NOMO-1 treated with DMSO at 0.1 percent for 48 hours (cell line): ENCODE data around the gene CCR4.
"Not testable (repeated sequence)": the region's sequence is repeated elsewhere in the genome, so short reads cannot be mapped to it uniquely, and the experiment has no call there.

Experiments used
- DNase-seq: peaks from one replicate; lab custom pipeline; 2025; ENCODE audit not compliant: unreplicated experiment; lab: John Stamatoyannopoulos, UW

CCR4 gene

DNA sequence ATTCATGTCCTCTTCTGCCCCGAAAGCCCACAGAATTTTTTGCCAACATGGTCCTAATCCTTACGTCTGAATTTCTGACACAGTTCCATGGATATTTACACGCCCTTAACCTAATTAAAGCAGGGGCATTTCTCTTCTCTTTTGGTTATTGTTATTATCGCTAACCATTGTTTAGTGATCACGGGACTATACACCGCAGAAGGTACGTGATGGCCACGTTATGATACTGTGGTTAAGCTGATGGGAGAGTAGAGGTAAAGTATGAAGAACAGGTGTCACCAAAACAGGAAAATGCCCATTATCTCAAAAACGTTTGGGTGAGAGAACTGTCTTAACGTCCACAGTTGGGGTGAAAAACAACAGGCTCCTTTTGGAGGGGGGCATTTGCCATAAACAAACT is 26.4 kb downstream of the CCR4 start:
- DNase-seq: no peak

DNA sequence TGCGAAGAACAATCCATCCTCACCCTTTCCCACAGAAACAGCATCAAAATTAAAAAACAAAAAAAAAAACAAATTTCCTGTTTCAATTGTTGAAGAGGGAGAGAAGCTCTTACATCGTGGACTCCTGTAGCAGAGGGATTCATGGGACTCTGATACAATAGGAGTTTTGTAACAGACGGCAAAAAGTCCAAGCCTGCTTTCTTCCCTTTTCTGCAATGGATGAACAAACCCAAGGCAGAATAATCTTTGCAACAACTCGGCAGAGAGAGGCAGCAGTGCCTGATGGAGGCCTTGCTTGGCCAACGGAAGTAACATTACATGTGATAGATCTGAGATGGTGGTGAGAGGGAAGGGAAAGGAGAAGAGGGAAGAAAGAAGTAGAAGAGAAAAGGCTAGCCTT is 26.9 kb downstream of the CCR4 start:
- DNase-seq: peak; percentile 39

DNA sequence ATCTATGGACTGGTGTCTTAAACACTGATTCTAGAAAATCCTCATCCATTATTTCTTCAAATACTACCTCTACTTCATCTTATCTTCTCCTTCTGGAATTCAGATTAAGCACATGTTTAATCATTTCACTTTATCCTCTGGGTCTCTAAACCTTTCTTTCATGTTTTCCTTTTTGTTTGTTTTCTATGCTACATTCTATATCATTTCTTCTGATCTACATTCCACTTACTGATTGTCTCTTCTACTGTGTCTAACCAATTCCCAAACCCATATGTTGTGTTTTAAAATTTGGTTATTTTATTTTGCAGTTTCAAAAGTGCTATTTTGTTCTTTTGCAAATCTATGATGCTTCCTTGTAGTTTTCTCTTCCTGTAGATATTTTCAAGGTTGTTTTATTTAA is 31.7 kb downstream of the CCR4 start:
- no peak for DNase-seq

DNA sequence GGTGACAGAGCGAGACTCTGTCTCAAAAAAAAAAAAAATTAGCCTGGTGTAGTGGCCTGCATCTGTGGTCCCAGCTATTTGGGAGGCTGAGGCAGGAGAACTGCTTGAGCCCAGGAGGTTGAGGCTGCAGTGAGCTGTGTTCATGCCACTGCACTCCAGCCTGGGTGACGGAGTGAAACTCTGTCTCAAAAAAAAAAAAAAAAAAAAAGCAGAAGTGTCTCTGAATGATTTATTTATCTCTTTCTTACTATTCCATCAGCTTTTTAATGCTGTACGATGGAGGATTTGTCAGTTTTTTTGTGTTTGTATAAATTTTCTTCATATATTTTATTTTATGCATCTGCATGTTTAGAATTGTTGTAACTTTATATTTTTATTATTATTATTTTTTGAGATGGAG is 33.5 kb downstream of the CCR4 start:
- DNase-seq: not testable (repeated sequence)

DNA sequence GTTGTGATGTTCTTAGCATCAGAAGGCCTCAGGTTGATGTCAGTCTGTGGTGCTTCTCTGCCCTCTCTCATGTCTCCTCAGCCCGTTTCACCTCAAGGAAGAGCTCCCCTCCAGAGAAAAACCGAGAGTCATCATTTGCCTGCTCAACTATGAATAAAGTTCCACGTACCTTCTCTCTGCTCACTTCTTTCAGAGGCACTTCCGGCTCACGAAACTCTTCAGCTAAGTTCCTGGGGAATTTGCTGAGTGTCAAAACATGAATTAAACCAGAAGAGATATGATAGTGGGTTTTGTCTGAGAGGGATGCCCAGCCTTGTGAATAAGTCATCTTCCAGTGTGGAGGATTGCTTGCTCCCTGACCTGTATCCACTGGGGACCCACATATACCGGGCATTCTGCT is 37.7 kb downstream of the CCR4 start:
- DNase-seq: no peak

DNA sequence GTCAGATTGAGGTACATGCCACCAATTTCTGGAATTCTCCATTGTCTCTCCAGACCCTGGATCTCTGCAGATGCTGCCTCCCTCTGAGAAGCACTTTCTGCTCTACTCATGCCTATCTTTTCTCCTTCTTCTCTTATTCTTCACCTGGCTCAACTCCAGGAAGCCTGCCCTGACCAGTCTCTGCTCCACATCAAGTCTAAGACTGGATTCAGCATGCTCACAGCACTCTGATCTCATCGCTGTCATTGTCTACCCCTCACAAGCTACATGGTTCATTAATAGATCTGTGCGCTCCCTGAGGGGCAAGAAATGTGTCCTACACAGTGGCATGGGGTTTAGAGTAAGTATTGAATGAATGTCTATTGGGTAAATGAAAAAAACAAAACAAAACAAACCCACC is 38.7 kb downstream of the CCR4 start:
- DNase-seq: no peak

DNA sequence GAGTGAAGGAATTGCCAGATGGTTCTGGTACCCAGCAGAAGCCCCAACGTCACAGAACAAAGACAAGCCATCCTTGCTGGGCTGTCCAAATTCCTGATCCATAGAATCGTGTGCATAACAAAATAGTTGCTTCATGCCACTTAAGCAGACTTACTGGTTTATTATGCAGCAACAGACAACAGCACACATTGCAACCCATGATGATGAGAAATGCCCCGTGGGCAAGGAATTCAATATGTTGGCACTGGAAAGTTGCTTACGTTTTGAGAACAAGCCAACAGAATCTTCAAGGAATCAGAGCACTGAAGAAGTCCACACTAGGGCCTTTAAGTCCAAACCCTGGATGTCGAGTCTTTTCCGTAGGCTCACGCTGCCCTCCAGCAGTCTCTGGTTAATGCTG is 40.3 kb downstream of the CCR4 start:
- no peak for DNase-seq

DNA sequence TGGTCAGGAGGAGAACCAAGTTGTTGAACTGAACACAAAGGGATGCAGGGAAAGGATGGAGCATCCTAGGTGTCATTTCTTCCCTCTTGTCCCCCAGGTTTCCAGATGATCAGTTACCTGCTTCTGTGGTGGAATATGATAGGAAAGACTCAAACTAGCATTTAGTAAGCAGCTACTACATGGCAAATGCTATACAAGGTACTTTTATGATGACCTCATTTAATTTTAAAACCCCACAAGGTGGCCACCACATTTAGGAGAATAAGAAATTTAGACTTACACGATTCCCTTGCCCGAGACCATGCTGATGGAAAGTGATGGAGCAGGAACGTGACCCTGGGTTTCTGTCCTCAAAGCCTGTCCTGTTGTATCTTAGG is 40.9 kb downstream of the CCR4 start:
- no peak for DNase-seq

DNA sequence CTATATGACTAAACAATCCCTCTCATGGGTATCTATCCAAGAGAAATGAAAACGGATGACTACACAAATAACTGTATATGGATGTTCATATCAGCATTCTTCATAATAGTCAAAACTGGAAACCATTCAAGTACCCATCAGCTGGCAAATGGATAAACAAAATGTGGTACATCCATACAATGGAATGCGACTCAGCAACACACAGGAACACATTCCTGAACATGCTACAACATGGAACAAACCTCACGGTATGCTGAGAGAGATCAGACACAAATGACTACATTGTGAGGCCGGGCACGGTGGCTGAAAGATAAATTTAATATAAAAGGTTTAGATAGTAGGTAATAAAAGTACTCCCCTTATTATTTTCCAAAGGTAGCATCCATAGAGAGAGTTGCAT is 42.6 kb downstream of the CCR4 start:
- no peak for DNase-seq

DNA sequence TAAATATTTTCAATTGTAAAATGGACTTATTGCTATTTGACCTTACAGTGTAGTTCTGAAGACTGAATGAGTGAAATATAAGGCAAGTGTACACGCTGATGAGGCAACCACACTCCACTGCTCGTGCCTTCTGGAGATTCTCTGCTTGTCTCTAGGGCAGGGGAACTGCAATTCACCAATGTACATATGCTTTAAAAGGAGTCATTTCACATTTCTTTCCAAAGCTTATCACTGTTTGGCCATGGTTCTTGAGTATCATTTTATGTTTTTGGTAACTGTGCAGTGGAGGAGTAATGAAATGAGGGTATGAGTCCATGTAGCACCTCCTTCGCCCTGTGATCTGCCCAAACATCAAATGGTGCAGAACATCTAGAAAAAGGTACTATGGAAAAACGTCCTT is 43.7 kb downstream of the CCR4 start:
- DNase-seq: no peak

DNA sequence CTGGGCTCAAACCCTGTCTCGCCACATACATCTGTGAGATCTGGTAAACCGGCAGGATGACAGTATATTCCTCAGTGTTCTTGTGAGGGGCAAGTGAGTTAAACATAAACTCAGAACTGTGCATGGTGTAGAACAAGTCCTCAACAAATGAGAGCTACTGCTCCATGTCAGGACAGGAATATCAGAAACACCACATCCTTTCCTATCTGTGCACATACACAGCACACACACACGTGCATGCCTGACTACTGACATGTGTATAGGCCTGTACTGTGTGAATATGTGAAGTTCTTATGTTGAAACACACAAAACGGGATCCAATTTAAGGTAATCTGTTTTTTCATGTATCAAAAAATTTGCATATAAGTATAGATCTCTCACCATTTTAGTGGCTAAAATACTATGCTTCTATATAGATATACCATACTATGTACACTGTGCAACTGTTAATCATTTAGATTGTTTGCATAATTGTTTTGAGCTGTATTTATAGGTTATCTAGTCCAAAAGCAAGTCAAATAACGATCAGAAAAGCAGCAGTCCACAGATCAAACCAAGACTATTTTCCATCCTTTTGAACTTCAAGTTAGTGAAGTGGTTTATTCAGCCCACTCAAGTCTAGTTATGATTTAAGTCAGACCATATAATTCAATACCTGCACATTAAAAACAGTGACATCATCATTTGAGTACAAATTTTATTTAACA is 44.8 kb downstream of the CCR4 start:
- DNase-seq: no peak

DNA sequence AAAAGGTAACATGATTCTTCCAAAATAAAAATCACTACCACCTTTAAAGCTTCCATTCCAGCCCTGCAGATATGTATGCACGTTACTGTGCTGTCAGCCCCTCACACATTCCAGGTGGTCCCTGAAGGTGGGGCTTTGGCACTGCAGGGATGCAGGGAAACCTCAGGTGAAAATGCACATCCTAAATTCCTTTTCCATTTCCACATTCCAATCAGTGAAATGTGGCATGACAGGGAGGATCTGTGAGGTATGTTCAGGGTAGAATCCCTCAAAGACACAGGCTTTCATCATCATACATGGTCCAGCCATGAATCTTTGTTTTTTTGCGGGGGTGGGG is 45.3 kb downstream of the CCR4 start:
- DNase-seq: no peak

DNA sequence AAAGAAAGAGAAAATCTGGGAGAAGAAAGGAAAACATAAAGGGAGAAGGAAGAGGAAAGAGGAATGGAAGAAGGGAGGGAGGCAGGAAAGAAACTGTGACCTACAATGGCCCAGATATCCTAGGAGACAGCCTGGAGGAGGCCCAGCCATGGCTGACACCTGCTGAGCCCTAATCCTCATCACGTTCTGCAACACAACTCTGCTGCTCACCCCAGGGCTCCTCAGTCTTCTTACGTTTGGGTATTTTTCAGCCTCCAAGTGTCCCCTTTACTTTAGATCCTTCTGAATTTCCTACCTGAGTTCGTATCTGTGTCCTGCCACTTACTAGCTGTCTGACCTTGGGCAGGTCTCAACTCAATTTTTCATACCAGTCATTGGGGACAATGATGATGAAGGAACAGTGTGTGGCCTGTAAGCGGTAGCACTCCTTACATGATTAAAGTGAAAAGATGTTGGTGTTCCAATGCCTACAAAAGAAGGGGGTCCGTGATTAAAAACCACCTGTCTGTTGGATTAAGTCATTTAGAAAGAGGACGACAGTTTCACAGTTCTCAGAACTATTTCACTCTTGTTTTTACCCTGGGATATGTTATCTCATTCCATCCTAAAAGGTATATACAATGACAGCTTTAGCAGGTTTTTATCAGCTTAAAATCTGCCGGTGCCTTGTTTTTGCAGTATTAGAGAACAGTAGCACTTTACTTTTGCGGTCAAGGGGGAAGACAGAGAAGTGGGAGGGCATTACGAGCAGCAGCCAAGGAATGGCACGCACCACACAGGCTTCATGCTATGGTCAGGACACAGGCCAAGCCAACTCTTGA is 47.4 kb downstream of the CCR4 start:
- no peak for DNase-seq

DNA sequence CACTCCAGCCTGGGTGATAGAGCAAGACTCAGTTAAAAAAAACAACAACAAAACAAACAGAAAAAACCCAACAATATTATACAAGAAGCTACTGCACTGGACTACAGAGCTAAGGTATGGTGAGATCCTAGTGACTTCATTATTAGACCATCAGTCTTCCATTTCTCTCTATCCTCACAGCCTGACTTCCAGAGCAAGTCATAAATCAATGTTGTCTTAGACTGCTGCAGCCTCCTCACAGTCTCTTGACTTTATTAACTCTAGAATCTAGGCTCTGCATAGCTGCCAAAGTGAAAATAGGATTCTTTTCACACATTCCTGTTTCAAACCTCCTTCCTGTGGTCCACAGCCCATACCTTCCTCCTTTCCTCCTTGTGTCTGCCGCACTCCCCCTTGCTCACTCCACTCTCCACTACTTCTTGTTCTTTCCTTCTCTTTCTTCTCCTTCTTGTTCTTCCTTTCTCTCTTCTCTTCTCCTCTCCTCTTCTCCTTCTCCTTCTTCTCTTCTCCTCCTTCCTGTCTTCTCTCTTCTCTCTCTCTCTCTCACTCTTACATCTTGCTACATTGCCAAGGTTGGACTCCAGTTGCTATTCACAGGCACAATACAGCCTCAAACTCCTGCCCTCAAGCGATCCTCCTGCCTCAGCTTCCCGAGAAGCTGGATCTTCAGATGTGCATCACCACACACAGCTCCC is 49.4 kb downstream of the CCR4 start:
- DNase-seq: no peak

DNA sequence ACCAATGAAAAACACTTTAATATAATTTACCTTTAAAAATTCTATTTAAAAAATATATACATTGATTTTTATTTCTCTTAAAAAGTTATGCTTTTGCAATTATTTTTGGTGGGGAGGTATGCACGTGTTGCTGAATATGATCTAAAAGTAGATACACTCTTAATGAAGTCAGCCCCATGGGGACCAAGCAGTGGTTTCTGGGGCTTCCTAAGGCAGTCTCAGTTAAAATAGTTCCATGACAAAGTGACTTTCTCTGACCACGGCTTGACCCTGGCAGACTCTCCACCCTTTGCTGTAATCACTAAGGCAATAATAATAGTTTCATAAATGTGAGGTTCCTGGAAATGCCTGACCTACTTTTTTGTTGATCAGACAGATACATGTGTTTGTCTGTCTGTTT is 50.4 kb downstream of the CCR4 start:
- DNase-seq: no peak

DNA sequence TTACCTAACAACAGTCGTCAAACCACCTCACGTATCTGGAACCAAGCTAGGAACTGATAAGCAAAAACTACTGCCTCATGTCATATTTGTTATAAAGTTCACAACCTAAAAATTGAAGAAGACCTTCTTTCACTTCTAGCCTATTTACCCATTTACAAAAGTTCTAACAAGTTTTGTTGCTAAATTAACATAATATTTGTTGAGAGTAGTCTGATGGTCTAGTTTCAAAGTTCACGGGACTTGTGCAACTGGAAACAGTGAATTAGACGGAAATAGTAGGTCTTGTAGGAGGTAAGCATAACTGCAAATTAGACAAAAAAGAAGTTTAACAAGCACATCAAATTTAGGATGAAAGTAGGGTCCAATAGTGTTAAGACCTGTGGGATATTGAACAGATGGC is 51.9 kb downstream of the CCR4 start:
- DNase-seq: no peak

DNA sequence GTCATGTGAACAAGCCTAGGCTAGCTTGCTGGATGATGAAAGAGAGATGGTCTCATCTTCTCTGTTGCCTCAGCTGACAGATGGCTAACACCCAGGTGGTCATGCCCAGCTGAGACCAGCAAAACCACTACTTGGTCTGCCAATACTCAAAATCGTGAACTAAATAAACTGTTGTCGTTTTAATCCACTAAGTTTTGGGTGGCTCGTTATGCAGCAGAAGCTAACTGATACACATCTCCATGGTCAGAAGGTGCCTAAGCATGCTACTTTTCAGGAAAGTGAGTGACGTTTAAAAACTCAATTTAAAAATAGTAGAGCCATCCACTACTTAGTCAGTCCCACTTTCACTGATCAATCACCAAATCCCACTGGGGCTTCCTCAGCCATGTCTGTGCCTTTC is 52.8 kb downstream of the CCR4 start:
- DNase-seq: no peak

DNA sequence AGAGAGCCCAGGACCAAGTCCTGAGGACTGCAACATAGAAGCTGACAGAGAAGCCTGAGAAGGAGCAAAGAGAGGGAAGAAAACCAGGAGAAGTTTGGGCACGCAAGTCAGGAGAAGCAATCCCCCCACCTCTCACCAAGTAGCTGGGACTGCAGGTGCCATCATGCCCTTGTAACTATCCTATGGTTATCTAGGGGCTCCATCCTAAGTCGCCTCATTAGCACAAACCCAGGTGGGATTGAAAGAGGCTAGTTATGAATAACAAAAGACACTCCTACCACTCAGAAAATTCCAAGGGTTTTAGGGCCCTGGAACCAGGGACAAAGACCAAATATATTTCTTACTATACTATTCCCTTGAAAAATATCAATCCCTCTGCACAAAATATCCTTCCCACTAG is 53.5 kb downstream of the CCR4 start:
- DNase-seq: no peak
